ENCODE data around the gene ELAVL2.
"Not testable (repeated sequence)": the region's sequence is repeated elsewhere in the genome, so short reads cannot be mapped to it uniquely, and the experiment has no call there.

The ELAVL2 gene

DNA sequence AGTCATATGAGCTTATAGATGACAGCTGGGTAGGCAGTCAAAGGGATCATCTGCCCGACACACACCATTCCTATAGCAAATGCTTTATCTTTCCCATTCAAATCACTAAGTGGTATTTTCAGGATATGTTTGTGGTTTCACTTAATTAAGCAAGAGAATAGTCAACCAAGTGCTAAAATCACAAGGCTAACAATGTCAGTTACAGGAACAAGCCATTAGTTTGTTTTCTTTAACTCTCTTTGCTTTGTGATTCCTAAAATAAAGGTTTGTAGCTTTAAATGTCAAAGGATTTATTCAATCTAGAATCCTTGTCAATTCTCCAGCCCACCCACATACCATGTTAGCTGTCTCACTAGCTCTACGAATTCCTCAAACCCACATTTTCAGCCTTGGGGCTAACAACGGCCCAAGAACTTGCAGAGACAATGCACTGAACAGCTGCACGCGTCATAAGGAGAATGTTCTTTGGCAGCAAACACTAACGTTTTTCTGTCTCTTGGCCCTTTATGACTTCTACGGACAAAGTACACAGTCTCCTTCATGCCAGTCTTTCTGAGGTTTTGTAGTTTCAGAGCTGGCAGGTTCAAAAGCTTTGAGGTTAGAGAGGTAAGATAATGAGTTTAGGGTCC lies 56.6 kb downstream of the ELAVL2 start:
- no peak for DNase-seq (ENCODE audit: low spot score)

GRCh38 chr9:23768861-23769260 lies 57.2 kb downstream of the ELAVL2 start:
- no peak for DNase-seq (ENCODE audit: low spot score)

- no peak for DNase-seq (ENCODE audit: low spot score)
Measured at GRCh38 chr9:23766613-23767012, 59.4 kb downstream of the ELAVL2 start.

GRCh38 chr9:23765561-23765960 lies 60.5 kb downstream of the ELAVL2 start:
- no peak for DNase-seq (ENCODE audit: low spot score)

DNA sequence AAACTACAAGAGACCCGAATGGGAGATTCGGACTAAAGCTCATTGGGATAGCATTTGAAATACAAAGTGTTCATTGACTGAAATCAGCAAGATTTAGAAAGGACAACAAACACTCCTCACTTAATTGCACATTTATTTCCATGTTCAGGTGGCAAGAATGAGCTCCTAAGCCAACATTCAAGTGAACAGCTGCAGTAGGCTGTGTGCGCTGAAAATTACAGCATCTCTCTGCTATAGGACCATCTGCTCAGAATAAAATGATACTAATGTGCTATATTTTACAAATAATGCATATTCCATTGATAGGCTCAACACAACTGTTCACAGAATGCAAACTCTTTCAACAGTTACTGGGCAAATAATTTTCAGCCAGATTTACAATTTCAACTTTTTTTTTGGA lies 61.8 kb downstream of the ELAVL2 start:
- DNase-seq (ENCODE audit: low spot score), result no peak

DNA sequence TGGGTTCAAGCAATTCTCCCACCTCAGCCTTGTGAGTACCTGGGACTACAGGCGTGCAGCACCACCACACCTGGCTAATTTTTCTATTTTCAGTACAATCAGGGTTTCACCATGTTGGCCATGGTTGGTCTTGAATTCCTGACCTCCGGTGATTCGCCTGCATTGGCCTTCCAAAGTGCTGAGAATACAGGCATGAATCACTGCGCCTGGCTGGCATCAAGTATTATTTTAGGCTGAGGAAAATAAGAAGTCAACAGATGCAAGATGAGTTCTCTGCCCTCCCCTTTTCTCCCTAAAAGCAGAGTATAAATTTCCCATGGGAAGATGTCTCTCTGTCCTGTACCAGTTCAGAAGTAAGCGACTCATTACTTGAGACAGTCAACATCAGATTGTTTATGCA lies 71.5 kb downstream of the ELAVL2 start:
- no peak for DNase-seq (ENCODE audit: low spot score)

DNA sequence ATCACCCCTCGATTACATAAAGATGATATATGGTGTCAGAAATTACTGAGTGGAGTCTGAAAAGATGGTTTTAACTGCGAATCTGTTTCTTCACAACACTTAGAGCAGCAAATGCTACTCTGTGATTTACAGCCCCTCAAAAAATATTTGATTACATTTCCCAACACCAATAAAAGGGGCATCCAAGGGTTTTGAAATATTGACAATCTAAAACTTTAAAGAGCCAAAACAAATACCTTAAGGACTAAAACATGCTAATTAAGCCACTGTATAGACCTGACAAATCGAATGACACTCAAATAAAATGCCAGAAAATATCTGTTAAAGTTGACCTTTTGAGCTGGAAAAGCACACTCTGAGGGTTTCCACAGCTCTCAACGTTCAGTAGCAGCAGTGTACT lies 73.2 kb downstream of the ELAVL2 start:
- DNase-seq (ENCODE audit: low spot score), result no peak

DNA sequence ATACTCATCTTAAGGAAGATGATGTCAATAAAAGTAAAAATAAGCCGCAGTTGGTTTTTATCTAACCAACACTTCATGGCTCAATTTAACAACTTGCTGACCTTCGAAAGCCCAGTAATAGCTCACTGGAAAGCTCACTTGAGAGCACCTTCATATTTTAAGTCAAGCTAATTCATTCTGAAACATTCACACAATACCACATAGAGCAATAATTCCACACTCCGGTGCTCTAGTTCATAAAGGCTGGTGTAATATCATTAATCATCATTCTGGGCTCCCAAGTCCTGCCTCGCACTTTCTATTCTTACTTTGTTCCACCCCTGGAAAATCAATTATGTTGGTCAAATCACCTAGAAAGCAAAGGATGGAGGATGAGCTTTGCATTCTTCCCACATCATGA lies 74.4 kb downstream of the ELAVL2 start:
- no peak for DNase-seq (ENCODE audit: low spot score)

GRCh38 chr9:23750808-23751207 lies 75.2 kb downstream of the ELAVL2 start:
- no peak for DNase-seq (ENCODE audit: low spot score)

DNA sequence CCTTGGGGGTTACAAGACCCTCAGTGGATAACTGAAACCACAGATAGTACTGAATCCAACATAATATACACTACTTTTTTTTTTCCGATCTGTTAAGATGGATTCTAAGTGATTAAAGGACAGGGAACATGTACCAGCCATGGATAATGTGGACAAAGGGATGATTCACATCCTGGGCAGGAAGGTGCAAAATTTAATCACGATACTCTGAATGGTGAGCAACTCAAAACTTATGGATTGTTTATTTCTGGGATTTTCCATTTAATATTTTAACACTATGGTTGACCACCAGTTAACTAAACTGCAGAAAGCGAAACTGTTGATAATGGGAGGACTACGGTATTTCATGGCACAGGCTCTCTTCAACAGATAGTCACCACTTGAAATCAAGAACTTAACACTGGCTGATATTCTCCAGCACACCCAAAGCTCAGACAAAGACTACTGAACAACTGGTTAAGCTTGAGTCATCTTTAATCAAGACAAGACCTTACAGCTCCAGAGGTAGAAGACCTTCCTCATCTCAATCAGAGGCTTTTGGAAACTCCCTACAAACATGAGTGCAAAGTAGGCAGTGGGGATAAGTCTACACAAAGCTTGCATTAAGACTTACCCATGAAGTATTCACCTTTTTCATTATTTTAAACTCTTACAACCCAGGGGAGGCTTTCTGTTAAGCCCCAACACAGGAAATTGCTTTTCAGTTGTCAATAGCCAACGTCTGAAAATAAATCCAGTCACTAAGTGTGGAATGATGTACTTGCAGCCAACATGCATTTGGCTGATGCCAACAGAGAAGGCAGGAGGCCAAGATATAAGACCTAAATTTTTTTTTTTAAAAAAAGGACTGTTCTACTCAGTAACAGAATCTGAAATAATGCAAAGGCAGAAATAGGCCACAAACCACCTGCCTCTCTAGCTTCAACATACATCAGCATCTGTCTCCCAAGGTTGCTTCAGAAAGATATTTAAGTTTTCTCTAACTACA lies 78.7 kb downstream of the ELAVL2 start:
- DNase-seq (ENCODE audit: low spot score), result no peak

- DNase-seq (ENCODE audit: low spot score), result no peak
Measured at GRCh38 chr9:23746317-23746716, 79.7 kb downstream of the ELAVL2 start.

DNA sequence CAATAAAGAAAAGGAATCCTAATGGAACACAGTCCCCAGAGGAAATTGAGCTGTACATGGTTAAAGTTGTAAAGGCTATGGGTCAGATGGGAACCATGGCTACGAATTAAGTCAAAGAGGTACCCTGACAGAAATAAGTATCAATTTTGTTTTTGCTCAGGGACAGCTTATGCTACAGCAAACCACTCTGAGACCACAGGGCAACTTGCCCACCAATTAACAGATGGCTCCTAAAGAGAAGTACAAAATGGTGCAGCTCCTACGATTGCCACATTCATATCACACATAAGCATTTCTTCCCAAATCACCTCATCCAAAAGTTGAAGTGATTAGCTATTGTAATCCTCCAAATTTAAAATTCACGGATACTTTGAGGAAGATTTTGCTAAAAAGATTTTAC lies 83.0 kb downstream of the ELAVL2 start:
- no peak for DNase-seq (ENCODE audit: low spot score)

DNA sequence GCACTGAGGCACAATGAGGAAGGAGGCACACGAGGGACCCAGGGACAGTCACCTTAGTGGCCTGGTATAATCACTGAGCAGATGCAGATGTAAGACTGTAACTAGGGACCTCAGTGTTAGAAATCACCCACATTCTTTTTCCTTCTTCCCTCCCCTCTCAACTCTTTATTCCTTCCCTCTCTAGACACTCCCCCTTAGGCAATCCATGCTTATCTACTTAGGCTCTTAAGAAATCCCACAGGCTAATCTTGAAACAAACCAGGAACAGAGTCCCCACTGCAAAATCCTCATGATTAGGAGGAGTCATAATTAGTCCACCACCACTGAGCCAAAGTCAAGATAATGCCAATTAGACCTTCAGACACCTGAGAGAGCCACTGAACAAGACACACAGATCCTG lies 84.7 kb downstream of the ELAVL2 start:
- DNase-seq (ENCODE audit: low spot score), result no peak

DNA sequence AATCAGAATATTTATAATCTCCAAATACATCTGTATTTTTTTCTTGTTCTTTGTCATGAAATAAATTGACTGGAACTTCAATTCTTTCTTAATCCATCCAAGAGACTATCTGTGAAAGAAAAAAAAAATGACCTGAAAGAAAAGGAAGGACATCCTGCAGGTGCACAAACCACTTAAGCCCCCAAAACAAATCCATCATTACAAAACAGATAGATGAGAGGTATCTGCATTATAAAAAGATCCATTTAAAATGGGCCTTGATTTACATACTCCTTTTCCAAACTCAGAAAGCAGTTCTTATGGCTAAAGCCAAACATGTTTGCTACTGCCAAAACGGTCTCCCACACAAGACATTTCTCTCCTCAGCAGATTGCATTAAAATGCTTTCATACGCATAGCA lies 85.5 kb downstream of the ELAVL2 start:
- no peak for DNase-seq (ENCODE audit: low spot score)

DNA sequence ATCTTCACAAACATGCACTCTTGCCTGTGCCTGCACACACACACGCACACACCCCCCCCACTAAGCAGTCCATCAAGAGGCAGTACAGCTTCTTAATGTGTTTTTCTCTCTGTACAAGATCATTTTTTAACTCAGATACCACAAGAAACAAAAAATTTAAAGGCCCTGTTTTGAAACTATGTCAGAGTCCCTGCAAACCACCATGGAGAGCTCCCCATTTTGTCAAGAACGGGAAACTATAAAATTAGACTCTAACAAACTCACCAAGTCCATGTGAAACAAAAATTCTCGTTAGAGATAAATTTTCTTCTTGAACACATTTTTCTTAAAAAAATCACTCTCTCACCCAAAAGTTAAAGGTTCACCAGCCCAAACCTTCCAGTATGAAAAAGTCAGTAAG lies 86.3 kb downstream of the ELAVL2 start:
- no peak for DNase-seq (ENCODE audit: low spot score)

GRCh38 chr9:23736293-23736692 lies 89.7 kb downstream of the ELAVL2 start:
- DNase-seq (ENCODE audit: low spot score), result no peak

GRCh38 chr9:23733495-23734078 lies 92.5 kb downstream of the ELAVL2 start:
- DNase-seq (ENCODE audit: low spot score), result no peak

GRCh38 chr9:23731353-23731752 lies 94.7 kb downstream of the ELAVL2 start:
- DNase-seq (ENCODE audit: low spot score), result no peak

- no peak for DNase-seq (ENCODE audit: low spot score)
Measured at GRCh38 chr9:23730364-23730763, 95.7 kb downstream of the ELAVL2 start.

DNA sequence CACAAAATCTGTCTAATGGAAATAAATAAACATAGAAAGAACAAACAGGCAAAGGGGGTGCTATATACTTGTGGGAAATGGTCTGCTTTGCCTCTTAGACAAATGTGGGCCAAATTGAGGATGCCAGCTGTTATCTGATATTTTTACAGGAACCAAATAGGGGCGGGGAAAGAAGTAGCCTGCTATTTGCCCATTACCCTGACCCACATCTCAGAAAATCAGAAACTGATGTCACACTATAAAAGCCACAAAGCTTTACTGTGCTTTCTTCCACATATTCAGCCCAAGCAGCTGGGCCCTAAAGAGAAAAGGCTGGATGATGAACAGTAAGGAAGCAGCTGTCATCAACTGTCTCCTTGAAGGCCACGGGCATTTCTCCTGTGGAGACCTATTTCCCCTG lies 97.3 kb downstream of the ELAVL2 start:
- DNase-seq (ENCODE audit: low spot score), result no peak

DNA sequence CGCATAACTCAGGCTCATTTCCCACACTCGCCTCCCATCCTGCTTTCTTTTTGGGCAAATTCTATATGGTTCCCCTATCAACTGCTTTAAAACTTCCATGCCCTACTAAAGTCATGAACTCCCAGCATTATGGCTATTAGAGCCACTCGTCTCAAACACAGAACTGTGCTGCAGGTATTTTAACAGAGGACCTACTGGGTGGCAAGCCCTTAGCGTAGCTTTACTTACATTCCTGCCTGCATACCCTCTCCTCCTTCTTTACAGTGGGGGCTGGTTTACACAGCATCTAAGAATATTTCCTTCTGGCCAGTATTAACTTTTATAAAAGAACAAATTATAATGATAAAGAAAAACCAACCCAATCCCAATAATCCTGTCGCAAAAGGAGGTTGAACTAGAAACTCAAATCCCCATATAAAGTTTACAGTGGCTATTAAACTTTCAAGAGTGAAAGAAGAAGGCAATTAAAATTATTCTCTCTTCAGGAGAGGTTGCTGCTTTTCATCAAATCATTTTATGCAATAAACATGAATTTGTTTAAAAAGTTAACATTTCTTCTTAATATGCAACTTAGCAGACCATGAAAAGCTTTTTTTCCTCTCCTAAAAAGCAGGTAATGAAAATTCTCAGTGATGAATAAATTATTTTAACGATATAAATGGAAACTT lies 100.6 kb downstream of the ELAVL2 start:
- no peak for DNase-seq (ENCODE audit: low spot score)

GRCh38 chr9:23723672-23724071 lies 102.4 kb downstream of the ELAVL2 start:
- no peak for DNase-seq (ENCODE audit: low spot score)

DNA sequence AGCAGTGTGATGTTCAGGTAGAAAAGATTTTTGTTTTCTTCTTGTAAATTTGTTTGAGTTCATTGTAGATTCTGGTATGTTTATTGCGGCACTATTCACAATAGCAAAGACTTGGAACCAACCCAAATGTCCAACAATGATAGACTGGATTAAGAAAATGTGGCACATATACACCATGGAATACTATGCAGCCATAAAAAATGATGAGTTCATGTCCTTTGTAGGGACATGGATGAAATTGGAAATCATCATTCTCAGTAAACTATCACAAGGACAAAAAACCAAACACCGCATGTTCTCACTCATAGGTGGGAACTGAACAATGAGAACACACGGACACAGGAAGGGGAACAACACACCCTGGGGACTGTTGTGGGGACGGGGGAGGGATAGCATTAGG lies 103.0 kb downstream of the ELAVL2 start:
- not testable (repeated sequence) for DNase-seq (ENCODE audit: low spot score)

Measured in pons (tissue), 1 donor.